ENCODE results near the gene KIF5C. TPM values are rescaled to one million over a fixed set of nuclear protein-coding genes. Genes with fewer than 3 reads are reported as not detected.

The KIF5C gene
- total RNA-seq, 1 donor from 2014 or later: 6.9 TPM

DNA sequence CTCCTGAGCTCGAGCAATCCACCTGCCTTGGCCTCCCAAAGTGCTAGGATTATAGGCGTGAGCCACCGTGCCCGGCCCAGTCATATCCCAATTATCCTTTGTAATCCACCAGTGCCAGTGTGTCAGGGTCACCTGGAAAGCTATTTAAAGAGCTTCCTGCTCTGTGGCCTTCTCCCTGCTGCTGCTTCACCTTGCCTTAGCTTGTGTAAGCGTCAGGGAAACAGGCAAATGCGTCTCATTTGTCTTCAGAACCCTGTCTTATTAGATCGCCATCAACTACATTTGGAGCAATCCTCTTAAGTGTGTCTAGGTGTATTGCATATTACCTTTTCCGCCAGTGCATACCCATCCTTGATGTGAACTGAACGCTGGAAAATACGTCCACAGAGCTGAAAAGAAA lies 10.2 kb downstream of the KIF5C start:
- no peak for DNase-seq (ENCODE audit: low read depth)
- H3K4me3 ChIP-seq (ENCODE audit: low read depth, low read length): no peak overlapping the region
- TF ChIP-seq, protein P1, sequence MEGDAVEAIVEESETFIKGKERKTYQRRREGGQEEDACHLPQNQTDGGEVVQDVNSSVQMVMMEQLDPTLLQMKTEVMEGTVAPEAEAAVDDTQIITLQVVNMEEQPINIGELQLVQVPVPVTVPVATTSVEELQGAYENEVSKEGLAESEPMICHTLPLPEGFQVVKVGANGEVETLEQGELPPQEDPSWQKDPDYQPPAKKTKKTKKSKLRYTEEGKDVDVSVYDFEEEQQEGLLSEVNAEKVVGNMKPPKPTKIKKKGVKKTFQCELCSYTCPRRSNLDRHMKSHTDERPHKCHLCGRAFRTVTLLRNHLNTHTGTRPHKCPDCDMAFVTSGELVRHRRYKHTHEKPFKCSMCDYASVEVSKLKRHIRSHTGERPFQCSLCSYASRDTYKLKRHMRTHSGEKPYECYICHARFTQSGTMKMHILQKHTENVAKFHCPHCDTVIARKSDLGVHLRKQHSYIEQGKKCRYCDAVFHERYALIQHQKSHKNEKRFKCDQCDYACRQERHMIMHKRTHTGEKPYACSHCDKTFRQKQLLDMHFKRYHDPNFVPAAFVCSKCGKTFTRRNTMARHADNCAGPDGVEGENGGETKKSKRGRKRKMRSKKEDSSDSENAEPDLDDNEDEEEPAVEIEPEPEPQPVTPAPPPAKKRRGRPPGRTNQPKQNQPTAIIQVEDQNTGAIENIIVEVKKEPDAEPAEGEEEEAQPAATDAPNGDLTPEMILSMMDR (conservative IDR thresholded peaks at IDR 0.05; ENCODE audit: low read depth, low read length): no peak

- TF ChIP-seq, protein P1 (conservative IDR thresholded peaks at IDR 0.05; ENCODE audit: low read depth, low read length): no peak
- no peak for DNase-seq (ENCODE audit: low read depth)
- no peak overlapping the region for H3K4me3 ChIP-seq (ENCODE audit: low read depth, low read length)
These were observed 11.0 kb downstream of the KIF5C start for GRCh38 chr2:148885988-148886387.

GRCh38 chr2:148887350-148888002 lies 12.4 kb downstream of the KIF5C start:
- DNase-seq (ENCODE audit: low read depth): no peak
- peak overlapping the region; percentile 33 for H3K4me3 ChIP-seq (ENCODE audit: low read depth, low read length)
- TF ChIP-seq, protein P1 (conservative IDR thresholded peaks at IDR 0.05; ENCODE audit: low read depth, low read length): no peak

DNA sequence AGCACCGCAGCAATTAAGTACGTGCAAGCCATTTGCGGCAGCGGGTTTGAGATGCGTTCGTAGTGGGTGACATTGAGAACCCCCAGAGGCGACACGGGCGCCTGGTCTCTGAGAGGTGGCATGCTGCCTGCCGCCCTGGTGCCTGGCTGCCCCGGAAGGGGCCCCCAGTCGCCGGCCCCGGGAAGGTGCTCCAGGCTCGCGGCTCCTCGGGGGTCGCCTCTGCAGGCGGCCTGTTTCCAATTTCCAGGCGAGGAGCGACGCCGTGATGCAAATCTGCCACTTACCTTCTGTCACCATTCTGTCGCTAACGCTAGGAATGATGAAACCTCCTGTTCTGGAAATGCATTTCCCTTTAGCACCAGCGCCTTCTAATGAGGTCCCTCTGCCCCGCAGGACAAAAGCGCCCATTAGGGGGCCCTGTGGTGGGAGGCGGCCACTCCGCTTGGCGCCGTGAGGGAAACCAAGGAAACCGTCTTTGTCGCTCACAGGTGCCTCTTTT lies 13.0 kb downstream of the KIF5C start:
- H3K4me3 ChIP-seq (ENCODE audit: low read depth, low read length): peak overlapping the region; percentile 33
- no peak for DNase-seq (ENCODE audit: low read depth)
- TF ChIP-seq, protein P1 (conservative IDR thresholded peaks at IDR 0.05; ENCODE audit: low read depth, low read length): no peak

DNA sequence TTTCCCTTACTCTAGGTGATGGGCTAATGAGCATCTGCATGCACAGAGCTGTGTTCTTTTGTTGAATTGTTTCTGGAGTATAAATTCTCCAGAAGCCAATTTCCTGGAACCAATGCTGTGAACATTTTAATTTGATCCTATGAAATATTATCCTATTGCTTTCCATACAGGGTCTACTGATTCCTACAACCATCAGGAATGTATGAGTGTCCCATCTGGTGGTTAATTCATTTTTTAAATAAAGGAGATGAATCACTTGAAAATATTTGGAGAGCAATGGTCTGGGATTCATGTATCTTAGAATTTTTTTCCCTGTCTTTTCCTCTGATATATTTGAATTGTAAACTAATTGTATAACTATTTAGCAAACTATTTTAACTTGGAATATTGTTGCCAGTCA lies 14.0 kb downstream of the KIF5C start:
- DNase-seq (ENCODE audit: low read depth): no peak
- no peak overlapping the region for H3K4me3 ChIP-seq (ENCODE audit: low read depth, low read length)
- TF ChIP-seq, protein P1 (conservative IDR thresholded peaks at IDR 0.05; ENCODE audit: low read depth, low read length): no peak

GRCh38 chr2:148893906-148894305 lies 18.9 kb downstream of the KIF5C start:
- DNase-seq (ENCODE audit: low read depth): no peak

More at GRCh38 chr2:148893906-148894305, 18.9 kb downstream of the KIF5C start:
- no peak overlapping the region for H3K4me3 ChIP-seq (ENCODE audit: low read depth, low read length)
- TF ChIP-seq, protein P1 (conservative IDR thresholded peaks at IDR 0.05; ENCODE audit: low read depth, low read length): no peak

Measured in epithelial cell of proximal tubule (primary cell).